Measurements from ENCODE around the gene CHDH.

The CHDH gene

GRCh38 chr3:53850895-53851294 is 4.7 kb upstream of the CHDH start:
- DNase-seq: no peak

GRCh38 chr3:53849916-53850315 is 3.7 kb upstream of the CHDH start:
- no peak for DNase-seq

GRCh38 chr3:53846851-53847155 is 584 bp upstream of the CHDH start:
- no peak for DNase-seq

GRCh38 chr3:53845881-53846133 is 412 bp downstream of the CHDH start:
- DNase-seq: no peak

GRCh38 chr3:53845103-53845880 is 927 bp downstream of the CHDH start:
- no peak for DNase-seq

- no peak for DNase-seq
Observed at GRCh38 chr3:53844262-53845102, 1.7 kb downstream of the CHDH start.

GRCh38 chr3:53843195-53844177 is 2.7 kb downstream of the CHDH start:
- DNase-seq: no peak

- DNase-seq: no peak
Observed at GRCh38 chr3:53842436-53843194, 3.6 kb downstream of the CHDH start.

GRCh38 chr3:53841296-53841695 is 4.9 kb downstream of the CHDH start:
- DNase-seq: no peak

GRCh38 chr3:53837331-53837730 is 8.9 kb downstream of the CHDH start:
- no peak for DNase-seq

GRCh38 chr3:53836084-53836872 is 9.9 kb downstream of the CHDH start:
- no peak for DNase-seq

- no peak for DNase-seq
Observed at GRCh38 chr3:53835257-53835656, 11.0 kb downstream of the CHDH start.

- DNase-seq: no peak
Observed at GRCh38 chr3:53834429-53835095, 11.7 kb downstream of the CHDH start.

- no peak for DNase-seq
Observed at GRCh38 chr3:53833700-53834099, 12.5 kb downstream of the CHDH start.

- DNase-seq: no peak
Observed at GRCh38 chr3:53833053-53833645, 13.1 kb downstream of the CHDH start.

- DNase-seq: no peak
Observed at GRCh38 chr3:53830944-53831343, 15.3 kb downstream of the CHDH start.

- no peak for DNase-seq
Observed at GRCh38 chr3:53829605-53830004, 16.6 kb downstream of the CHDH start.

GRCh38 chr3:53828581-53828980 is 17.6 kb downstream of the CHDH start:
- DNase-seq: no peak

GRCh38 chr3:53826048-53826447 is 20.2 kb downstream of the CHDH start:
- DNase-seq: no peak

- DNase-seq: no peak
Observed at GRCh38 chr3:53824795-53825194, 21.4 kb downstream of the CHDH start.

Measured in activated T-cell treated with anti-CD3 and anti-CD28 coated beads for 4 hours (primary cell).